GM20000 (cell line): ENCODE results near the gene HMGA1.
"Not testable (repeated sequence)": the region's sequence is repeated elsewhere in the genome, so short reads cannot be mapped to it uniquely, and the experiment has no call there.

Experiments
- DNase-seq: peaks from one replicate; pipeline ENCODE4 v3.0.0; 2012; ENCODE audit warnings: low spot score
- CTCF ChIP-seq: IDR thresholded peaks from 2 replicates; pipeline ENCODE4 v1.5.1; 2012; ENCODE audit warnings: mild to moderate bottlenecking, control low read depth; ENCODE audit errors: extremely low read depth, missing control alignments

Gene HMGA1

GRCh38 chr6:34242252-34243130 is 5.8 kb downstream of the HMGA1 start:
- peak; percentile 2 for DNase-seq
- TF ChIP-seq CTCF, result no peak

GRCh38 chr6:34243131-34243771 is 6.6 kb downstream of the HMGA1 start:
- no peak for TF ChIP-seq CTCF
- DNase-seq, result peak; percentile 4

DNA sequence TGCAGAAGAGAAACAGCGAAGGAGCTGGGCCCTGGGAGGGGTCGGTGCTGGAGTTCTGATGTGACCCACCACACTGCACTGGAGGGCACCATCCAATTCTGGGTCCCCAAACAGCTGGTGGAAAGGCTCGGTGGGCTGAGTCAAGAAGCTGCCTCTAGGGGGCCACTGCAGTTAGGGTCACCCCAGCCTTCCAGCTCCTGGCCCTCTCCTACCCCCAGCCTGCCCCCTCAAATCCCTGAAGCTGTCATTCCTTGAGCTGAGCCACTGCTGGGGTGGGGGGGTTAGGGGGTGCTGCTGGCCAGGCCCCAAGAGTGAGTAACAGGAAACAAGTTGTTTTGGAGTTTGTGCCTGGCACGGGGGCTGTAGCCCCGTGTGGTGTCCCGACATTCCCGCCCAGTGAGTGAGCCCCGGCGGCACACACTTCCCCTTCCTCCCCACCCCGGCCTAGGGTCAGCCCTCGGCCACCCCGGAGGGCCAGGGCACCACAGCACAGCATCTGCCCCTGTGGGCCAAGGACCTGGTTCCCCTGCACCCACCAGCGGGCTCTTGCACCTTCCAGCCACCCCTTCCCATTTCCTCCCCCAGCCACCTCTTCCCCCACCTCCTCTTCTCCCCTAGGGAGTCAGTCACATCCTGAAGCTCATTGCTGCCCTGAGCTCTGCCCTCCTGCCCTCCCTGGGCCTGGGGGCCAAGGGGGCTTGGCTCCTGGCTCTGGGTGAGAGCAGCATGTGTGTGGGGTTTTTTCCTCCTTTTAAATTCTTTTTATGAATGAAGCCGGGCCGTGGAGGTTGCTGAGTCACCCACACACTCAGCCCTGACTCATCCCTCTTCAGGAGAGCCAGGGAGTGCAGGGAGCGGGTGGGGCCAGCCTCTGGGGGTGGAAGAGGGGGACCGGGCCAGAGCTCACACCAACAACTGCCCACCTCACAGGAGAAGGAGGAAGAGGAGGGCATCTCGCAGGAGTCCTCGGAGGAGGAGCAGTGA is 7.5 kb downstream of the HMGA1 start:
- TF ChIP-seq CTCF, result peak; percentile 13
- peak; percentile 36 for DNase-seq

DNA sequence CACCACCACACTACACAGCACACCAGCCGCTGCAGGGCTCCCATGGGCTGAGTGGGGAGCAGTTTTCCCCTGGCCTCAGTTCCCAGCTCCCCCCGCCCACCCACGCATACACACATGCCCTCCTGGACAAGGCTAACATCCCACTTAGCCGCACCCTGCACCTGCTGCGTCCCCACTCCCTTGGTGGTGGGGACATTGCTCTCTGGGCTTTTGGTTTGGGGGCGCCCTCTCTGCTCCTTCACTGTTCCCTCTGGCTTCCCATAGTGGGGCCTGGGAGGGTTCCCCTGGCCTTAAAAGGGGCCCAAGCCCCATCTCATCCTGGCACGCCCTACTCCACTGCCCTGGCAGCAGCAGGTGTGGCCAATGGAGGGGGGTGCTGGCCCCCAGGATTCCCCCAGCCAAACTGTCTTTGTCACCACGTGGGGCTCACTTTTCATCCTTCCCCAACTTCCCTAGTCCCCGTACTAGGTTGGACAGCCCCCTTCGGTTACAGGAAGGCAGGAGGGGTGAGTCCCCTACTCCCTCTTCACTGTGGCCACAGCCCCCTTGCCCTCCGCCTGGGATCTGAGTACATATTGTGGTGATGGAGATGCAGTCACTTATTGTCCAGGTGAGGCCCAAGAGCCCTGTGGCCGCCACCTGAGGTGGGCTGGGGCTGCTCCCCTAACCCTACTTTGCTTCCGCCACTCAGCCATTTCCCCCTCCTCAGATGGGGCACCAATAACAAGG is 8.5 kb downstream of the HMGA1 start:
- not testable (repeated sequence) for DNase-seq

DNA sequence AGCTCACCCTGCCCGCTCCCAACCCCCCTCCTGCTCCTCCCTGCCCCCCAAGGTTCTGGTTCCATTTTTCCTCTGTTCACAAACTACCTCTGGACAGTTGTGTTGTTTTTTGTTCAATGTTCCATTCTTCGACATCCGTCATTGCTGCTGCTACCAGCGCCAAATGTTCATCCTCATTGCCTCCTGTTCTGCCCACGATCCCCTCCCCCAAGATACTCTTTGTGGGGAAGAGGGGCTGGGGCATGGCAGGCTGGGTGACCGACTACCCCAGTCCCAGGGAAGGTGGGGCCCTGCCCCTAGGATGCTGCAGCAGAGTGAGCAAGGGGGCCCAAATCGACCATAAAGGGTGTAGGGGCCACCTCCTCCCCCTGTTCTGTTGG is 9.1 kb downstream of the HMGA1 start:
- not testable (repeated sequence) for DNase-seq

DNA sequence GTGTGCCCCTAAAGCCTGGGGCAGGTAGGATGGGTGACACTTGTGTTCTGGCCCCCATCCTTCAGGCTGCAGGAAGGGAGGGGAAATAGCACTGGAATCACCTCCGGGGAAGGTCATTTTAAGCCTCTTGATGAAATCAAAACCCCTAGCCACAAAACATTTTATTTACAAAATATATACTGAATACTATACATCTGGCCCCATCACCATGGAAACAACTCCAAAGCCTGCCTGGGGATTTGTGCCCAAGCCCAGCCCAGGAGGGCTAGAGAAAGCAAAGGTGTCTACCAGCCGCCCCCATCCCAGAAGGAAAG is 9.5 kb downstream of the HMGA1 start:
- DNase-seq, result peak; percentile 11
- no peak for TF ChIP-seq CTCF

DNA sequence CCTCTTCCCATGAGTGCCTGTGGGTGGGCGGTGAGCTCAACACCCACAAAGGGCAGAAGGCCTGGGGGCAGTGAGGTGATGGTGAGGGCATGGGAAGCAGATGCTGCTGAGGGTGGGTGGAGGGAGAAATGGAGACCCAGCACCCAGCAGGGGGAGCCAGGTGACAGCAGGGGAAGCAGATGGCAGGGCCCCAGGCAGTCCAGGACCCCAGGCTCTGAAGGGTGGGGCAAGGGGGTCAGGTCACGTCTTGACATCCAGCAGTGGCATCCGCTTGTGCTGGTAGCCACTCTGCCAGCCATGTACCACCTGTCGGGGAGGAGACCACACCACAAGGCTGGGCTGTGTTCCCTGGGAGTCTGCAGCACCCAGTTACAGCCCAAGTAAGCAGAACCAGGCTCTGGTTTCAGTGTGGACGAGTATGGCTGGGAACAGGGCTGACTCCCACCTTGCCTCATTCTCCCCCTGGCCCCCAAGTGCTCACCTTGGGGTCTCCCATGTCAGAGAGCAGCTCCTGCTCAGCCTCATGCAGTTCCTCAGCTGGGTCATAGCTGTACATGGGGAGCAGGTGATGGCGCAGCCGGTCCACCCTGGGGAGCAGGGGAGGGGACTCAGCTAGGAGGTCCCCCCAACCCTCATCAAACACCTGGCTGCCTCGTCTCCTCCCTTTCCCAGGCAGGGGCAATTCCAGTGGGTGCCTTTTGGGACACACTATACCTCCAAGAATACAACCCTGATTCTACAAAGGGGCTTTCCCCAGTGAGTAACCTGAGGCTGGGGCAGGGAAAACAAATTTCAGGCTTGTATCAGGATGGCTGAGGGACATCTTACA is 10.1 kb downstream of the HMGA1 start:
- TF ChIP-seq CTCF, result peak; percentile 60
- DNase-seq, result peak; percentile 60
